ENCODE measurements around the gene NUP188.

The NUP188 gene

GRCh38 chr9:129008469-129008965 is 61.0 kb downstream of the NUP188 start (continued):
- TF ChIP-seq ZNF565 (CRISPR knock-in tag; conservative IDR thresholded peaks at IDR 0.05; ENCODE audit: low read depth) = no peak

GRCh38 chr9:129008986-129009583 is 61.6 kb downstream of the NUP188 start:
- no peak for ATAC-seq
- TF ChIP-seq GLIS3 (CRISPR knock-in tag; IDR thresholded peaks at IDR 0.05) = no peak
- no peak for TF ChIP-seq POU6F1 (CRISPR knock-in tag; IDR thresholded peaks at IDR 0.05; ENCODE audit: borderline replicate concordance, low read depth)
- no peak for TF ChIP-seq TOX (CRISPR knock-in tag; IDR thresholded peaks at IDR 0.05; ENCODE audit: borderline replicate concordance)
- TF ChIP-seq SNAI2 (CRISPR knock-in tag; IDR thresholded peaks at IDR 0.05) = no peak
- TF ChIP-seq ZFP3 (CRISPR knock-in tag; IDR thresholded peaks at IDR 0.05) = no peak
- TF ChIP-seq ZNF8 (CRISPR knock-in tag; IDR thresholded peaks at IDR 0.05) = no peak
- TF ChIP-seq PPARA (CRISPR knock-in tag; IDR thresholded peaks at IDR 0.05; ENCODE audit: borderline replicate concordance) = no peak
- TF ChIP-seq ZNF565 (CRISPR knock-in tag; conservative IDR thresholded peaks at IDR 0.05; ENCODE audit: low read depth) = no peak
- no peak for TF ChIP-seq ZNF70 (CRISPR knock-in tag; IDR thresholded peaks at IDR 0.05)
- TF ChIP-seq ZFP30 (CRISPR knock-in tag; IDR thresholded peaks at IDR 0.05) = no peak
- TF ChIP-seq ARNTL (CRISPR knock-in tag; IDR thresholded peaks at IDR 0.05; ENCODE audit: borderline replicate concordance, low read depth) = no peak
- no peak for TF ChIP-seq BACH2 (CRISPR knock-in tag; IDR thresholded peaks at IDR 0.05; ENCODE audit: borderline replicate concordance)
- TF ChIP-seq ZC3H10 (CRISPR knock-in tag; IDR thresholded peaks at IDR 0.05) = no peak

- no peak for ATAC-seq
- TF ChIP-seq CSRNP3 (CRISPR knock-in tag; IDR thresholded peaks at IDR 0.05) (no peak), SNAI2 (CRISPR knock-in tag; IDR thresholded peaks at IDR 0.05) (no peak), PATZ1 (CRISPR knock-in tag; IDR thresholded peaks at IDR 0.05; ENCODE audit: borderline replicate concordance) (no peak)
Observed at GRCh38 chr9:129009584-129010141, 62.2 kb downstream of the NUP188 start.

- TF ChIP-seq ARNTL (CRISPR knock-in tag; IDR thresholded peaks at IDR 0.05; ENCODE audit: borderline replicate concordance, low read depth) (no peak), OSR1 (CRISPR knock-in tag; IDR thresholded peaks at IDR 0.05) (no peak), PPARA (CRISPR knock-in tag; IDR thresholded peaks at IDR 0.05; ENCODE audit: borderline replicate concordance) (no peak), PATZ1 (CRISPR knock-in tag; IDR thresholded peaks at IDR 0.05; ENCODE audit: borderline replicate concordance) (no peak), ZNF8 (CRISPR knock-in tag; IDR thresholded peaks at IDR 0.05) (no peak), ZNF70 (CRISPR knock-in tag; IDR thresholded peaks at IDR 0.05) (no peak)
- no peak for ATAC-seq
Observed at GRCh38 chr9:129010267-129010975, 62.9 kb downstream of the NUP188 start.

GRCh38 chr9:129011170-129011569 is 63.7 kb downstream of the NUP188 start:
- no peak for ATAC-seq

More at GRCh38 chr9:129011170-129011569, 63.7 kb downstream of the NUP188 start:
- TF ChIP-seq GLIS3 (CRISPR knock-in tag; IDR thresholded peaks at IDR 0.05) = no peak

Data from SK-N-SH treated with all-trans-retinoic acid at 6 μM for 48 hours (cell line).